Upper lobe of right lung (tissue), 1 donor: ENCODE results near the gene KHDC1. TPM values are rescaled to one million over a fixed set of nuclear protein-coding genes. Genes with fewer than 3 reads are reported as not detected.
"Not testable (repeated sequence)": the region's sequence is repeated elsewhere in the genome, so short reads cannot be mapped to it uniquely, and the experiment has no call there.

Experiments
- ATAC-seq: fragments of 200-7000 bp; cut with Tn5 transposase; one replicate; pipeline ENCODE4 v1.9.1; 2020; ENCODE audit warnings: mild to moderate bottlenecking, moderate library complexity
- DNase-seq: peaks from one replicate; pipeline ENCODE4 v3.0.0-alpha.2; 2020
- H3K27ac ChIP-seq: fragments of 200-600 bp; one replicate; pipeline ENCODE4 v1.8.0; 2022
- H3K27me3 ChIP-seq: fragments of 200-600 bp; one replicate; pipeline ENCODE4 v1.8.0; 2022; ENCODE audit warnings: mild to moderate bottlenecking
- H3K36me3 ChIP-seq: fragments of 200-600 bp; one replicate; pipeline ENCODE4 v1.8.0; 2022
- H3K4me1 ChIP-seq: fragments of 200-600 bp; one replicate; pipeline ENCODE4 v1.8.0; 2022
- H3K4me3 ChIP-seq: fragments of 200-600 bp; one replicate; pipeline ENCODE4 v1.8.0; 2022; ENCODE audit warnings: mild to moderate bottlenecking
- H3K9me3 ChIP-seq: fragments of 200-600 bp; one replicate; pipeline ENCODE4 v1.8.0; 2022
- intact Hi-C: fragments of 100-400 bp; cut with DNase I; formaldehyde crosslinking; loops from one replicate; pipeline ENCODE4 v1.11.0; 2022
- total RNA-seq: library from RNA; stranded (reverse); fragmentation: NEBNext Ultra II Directional; extraction: Animal tissue kit (Norgen Biotek cat#: 25700); gene quantifications from one replicate; pipeline ENCODE4 v1.2.1, GENCODE V29; 2021
- TF ChIP-seq, protein P1 (sequence below): fragments of 200-600 bp; IDR thresholded peaks from one replicate; pipeline ENCODE4 v1.8.0; 2022; ENCODE audit warnings: antibody characterized with exemption
- donor health status: DM: no; HTN: yes; CAD: no; lungs with severe emphysema.

KHDC1 gene
- total RNA-seq, 1 donor from 2014 or later: 1.9 TPM

DNA sequence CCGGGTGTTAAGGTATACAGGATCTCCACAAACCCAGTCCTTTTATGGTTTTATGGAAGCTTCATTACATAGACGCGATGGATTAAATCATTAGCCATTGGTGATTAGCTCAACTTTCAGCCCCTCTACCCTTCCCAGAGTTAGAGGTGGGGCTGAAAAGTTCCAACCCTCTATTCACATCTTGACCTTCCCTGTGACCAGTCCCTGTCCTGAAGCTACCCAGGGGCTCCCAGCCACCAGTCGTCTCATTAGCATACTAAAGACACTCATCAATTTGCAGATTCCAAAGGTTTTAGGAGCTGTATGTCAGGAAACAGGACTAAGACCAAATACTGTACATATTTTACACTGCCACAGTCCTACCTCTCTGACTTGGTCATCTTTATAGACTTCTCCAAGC lies 58.7 kb downstream of the KHDC1 start:
- Histone ChIP-seq H3K27ac (no peak overlapping the region), H3K36me3 (no peaks in the 10 kb centered on the region), H3K9me3 (no peaks in the 10 kb centered on the region), H3K27me3 (no peaks in the 10 kb centered on the region), H3K4me3 (no peak overlapping the region), H3K4me1 (no peaks in the 10 kb centered on the region)
- intact Hi-C loops: no loop called here
- ATAC-seq (no peak), DNase-seq (no peak)
- TF ChIP-seq, protein P1, sequence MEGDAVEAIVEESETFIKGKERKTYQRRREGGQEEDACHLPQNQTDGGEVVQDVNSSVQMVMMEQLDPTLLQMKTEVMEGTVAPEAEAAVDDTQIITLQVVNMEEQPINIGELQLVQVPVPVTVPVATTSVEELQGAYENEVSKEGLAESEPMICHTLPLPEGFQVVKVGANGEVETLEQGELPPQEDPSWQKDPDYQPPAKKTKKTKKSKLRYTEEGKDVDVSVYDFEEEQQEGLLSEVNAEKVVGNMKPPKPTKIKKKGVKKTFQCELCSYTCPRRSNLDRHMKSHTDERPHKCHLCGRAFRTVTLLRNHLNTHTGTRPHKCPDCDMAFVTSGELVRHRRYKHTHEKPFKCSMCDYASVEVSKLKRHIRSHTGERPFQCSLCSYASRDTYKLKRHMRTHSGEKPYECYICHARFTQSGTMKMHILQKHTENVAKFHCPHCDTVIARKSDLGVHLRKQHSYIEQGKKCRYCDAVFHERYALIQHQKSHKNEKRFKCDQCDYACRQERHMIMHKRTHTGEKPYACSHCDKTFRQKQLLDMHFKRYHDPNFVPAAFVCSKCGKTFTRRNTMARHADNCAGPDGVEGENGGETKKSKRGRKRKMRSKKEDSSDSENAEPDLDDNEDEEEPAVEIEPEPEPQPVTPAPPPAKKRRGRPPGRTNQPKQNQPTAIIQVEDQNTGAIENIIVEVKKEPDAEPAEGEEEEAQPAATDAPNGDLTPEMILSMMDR: no peak

DNA sequence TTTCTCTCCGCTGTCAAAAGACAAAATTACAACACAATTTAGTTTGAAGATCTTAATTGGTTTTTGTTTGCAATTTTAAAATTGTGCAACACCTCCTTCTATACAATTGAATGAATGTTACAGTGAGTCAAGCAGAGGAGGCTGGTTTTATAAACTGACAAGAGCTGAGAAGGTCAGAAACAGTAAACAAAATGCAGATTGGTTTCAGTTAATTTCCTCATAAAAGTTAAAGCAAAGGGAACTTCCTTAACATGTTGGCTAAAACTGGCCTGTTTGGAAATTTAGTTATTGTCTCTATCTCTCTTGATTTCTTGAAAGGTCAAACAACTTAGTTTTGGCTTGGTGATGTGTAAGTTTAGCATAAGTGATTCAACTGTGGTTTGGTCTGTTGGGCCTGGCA lies 59.9 kb downstream of the KHDC1 start:
- H3K9me3 ChIP-seq: no peaks in the 10 kb centered on the region
- H3K27ac ChIP-seq: no peak overlapping the region
- H3K36me3 ChIP-seq: no peaks in the 10 kb centered on the region
- TF ChIP-seq, protein P1: no peak
- no peak for ATAC-seq
- H3K4me3 ChIP-seq: no peak overlapping the region
- intact Hi-C loops: no loop called here
- no peak for DNase-seq
- H3K4me1 ChIP-seq: no peaks in the 10 kb centered on the region
- no peaks in the 10 kb centered on the region for H3K27me3 ChIP-seq

DNA sequence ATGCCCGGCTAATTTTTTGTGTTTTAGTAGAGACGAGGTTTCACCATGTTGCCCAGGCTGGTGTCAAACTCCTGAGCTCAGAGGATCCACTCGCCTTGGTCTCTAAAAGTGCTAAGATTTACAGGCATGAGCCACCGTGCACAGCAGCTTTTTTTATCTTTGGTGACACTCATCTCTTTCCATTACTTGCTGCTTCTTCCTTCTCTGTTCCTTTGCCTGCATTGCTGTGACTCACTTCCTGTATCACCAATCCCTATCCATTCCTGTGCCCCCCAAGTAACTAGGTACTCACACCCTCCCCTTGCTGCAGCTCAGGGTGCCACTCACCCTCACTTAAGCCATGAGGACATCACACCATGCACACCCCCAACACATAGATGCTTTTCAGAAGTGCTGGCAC lies 62.3 kb downstream of the KHDC1 start:
- intact Hi-C loops: no loop called here
- no peaks in the 10 kb centered on the region for H3K27me3 ChIP-seq
- DNase-seq (no peak), ATAC-seq (no peak)
- no peak overlapping the region for H3K4me3 ChIP-seq
- TF ChIP-seq, protein P1: no peak
- H3K4me1 ChIP-seq: no peaks in the 10 kb centered on the region
- H3K36me3 ChIP-seq: no peaks in the 10 kb centered on the region
- no peak overlapping the region for H3K27ac ChIP-seq
- H3K9me3 ChIP-seq: no peaks in the 10 kb centered on the region

DNA sequence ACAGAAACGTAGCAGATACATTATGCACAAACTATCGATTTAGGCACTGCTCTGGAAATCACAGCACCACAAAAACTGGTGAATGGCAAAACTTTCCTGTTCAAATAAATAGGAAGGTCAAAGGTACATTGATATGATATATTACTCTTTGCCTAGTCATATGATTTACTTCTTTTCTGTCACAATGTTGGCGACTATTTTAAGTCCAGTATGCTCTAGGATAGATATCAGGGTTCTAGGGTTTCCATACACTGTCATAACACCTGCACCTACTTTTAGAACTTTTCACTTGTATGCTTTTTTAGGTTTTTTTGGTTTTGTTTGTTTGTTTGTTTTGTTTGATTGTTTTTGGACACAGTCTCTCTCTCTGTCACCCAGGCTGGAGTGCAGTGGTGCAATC lies 62.7 kb downstream of the KHDC1 start:
- Histone ChIP-seq H3K4me1 (no peaks in the 10 kb centered on the region), H3K9me3 (no peaks in the 10 kb centered on the region), H3K27me3 (no peaks in the 10 kb centered on the region), H3K4me3 (no peak overlapping the region), H3K27ac (no peak overlapping the region), H3K36me3 (no peaks in the 10 kb centered on the region)
- ATAC-seq (no peak), DNase-seq (no peak)
- TF ChIP-seq, protein P1: no peak
- intact Hi-C loops: no loop called here

DNA sequence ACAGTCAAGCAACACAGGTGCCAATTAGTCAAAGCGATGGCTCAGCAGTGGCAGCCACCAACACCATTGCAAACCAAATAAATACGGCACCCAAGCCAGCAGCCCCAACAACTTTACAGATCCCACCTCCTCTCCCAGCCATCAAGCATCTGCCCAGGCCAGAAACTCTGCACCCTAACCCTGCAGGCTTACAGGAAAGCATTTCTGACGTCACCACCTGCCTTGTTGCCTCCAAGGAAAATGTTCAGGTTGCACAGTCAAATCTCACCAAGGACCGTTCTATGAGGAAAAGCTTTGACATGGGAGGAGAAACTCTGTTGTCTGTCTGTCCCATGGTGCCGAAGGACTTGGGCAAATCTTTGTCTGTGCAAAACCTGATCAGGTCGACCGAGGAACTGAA lies 68.3 kb downstream of the KHDC1 start:
- Histone ChIP-seq H3K27ac (no peak overlapping the region), H3K36me3 (no peaks in the 10 kb centered on the region), H3K9me3 (no peaks in the 10 kb centered on the region), H3K4me1 (no peaks in the 10 kb centered on the region), H3K27me3 (no peaks in the 10 kb centered on the region), H3K4me3 (no peak overlapping the region)
- DNase-seq (no peak), ATAC-seq (no peak)
- intact Hi-C loops: no loop called here
- TF ChIP-seq, protein P1: no peak

DNA sequence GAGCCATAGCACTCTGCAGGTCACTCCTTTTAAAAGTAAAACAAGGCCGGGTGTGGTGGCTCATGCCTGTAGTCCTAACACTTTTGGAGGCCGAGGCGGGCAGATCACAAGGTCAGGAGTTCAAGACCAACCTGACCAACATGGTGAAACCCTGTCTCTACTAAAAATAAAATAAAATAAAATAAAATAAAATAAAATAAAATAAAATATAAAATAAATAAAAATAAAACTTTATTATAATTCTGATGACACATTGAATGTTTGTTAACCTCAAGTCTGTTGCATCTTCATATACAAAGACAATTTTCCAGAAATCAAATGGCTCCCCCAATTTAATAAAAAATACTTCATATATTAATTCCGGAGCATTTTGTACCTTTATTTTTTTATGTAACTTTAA lies 69.7 kb downstream of the KHDC1 start:
- H3K4me3 ChIP-seq, H3K36me3 ChIP-seq, H3K4me1 ChIP-seq, DNase-seq, H3K9me3 ChIP-seq, ATAC-seq, H3K27ac ChIP-seq, H3K27me3 ChIP-seq, intact Hi-C loops: not testable (repeated sequence)

Other genes starting within 250 kb of the KHDC1 start
- gene KHDC1L, start 37.7 kb downstream of the KHDC1 start, total RNA-seq: not detected
- gene DPPA5, start 91.1 kb upstream of the KHDC1 start, total RNA-seq: not detected
- not detected for gene KHDC3L, start 99.5 kb upstream of the KHDC1 start, total RNA-seq
- 1.2 TPM for gene OOEP, start 106.7 kb upstream of the KHDC1 start, total RNA-seq
- gene DDX43, start 131.6 kb upstream of the KHDC1 start, total RNA-seq: 2.5 TPM
- 5.9 TPM for gene CGAS, start 189.1 kb upstream of the KHDC1 start, total RNA-seq
- 23.1 TPM for gene MTO1, start 198.5 kb upstream of the KHDC1 start, total RNA-seq